Right renal cortex interstitium (tissue), 3 donors: ENCODE measurements around the gene SLC24A3. TPM values are rescaled to one million over a fixed set of nuclear protein-coding genes. Genes with fewer than 3 reads are reported as not detected.
A peak's percentile ranks its signal among the peaks of the same experiment; 100 is the strongest.

Experiments
- DNase-seq, 3 donors: peaks; one replicate each; pipeline ENCODE4 v3.0.0-alpha.2; 2013; ENCODE audit warnings: low read depth in 3 of 3, low spot score in 2 of 3
- polyA plus RNA-seq, 3 donors: library from polyadenylated mRNA; unstranded; fragments of 120-200 nt; gene quantifications; one replicate each; pipeline ENCODE4 v1.2.1, GENCODE V29; 2013; ENCODE audit not compliant: insufficient read length in 3 of 3

The SLC24A3 gene
- polyA plus RNA-seq, 3 donors = 3.4 to 4.2 (median 3.8) TPM

DNA sequence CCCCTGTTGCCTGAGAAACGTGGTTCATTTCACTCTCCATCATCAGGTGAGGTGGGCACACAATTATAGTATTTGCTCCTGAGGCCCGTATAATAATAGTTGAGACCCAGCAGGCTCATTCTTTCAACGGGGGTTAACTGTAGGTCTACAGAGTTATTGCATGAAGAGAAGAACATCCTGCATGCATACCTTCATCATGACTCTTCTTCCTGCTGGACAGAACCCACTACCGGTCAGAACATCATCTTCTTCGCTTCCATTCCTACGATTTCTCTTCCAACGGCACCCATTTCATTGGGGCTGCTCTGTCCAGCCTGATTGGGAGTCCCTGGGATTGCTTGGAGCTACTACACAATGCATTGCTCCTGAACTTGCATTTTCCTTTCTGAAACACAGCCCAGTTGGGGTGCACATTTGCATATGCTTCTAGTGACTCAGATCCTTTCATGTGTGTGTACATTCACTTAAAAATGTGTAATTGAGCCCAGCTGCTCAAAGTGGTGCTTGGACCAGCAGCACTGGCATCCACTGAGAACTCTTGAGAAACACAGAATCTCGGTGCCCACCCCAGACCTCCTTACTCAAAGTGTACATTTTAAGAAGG is 57.4 kb downstream of the SLC24A3 start:
- DNase-seq = no peak

DNA sequence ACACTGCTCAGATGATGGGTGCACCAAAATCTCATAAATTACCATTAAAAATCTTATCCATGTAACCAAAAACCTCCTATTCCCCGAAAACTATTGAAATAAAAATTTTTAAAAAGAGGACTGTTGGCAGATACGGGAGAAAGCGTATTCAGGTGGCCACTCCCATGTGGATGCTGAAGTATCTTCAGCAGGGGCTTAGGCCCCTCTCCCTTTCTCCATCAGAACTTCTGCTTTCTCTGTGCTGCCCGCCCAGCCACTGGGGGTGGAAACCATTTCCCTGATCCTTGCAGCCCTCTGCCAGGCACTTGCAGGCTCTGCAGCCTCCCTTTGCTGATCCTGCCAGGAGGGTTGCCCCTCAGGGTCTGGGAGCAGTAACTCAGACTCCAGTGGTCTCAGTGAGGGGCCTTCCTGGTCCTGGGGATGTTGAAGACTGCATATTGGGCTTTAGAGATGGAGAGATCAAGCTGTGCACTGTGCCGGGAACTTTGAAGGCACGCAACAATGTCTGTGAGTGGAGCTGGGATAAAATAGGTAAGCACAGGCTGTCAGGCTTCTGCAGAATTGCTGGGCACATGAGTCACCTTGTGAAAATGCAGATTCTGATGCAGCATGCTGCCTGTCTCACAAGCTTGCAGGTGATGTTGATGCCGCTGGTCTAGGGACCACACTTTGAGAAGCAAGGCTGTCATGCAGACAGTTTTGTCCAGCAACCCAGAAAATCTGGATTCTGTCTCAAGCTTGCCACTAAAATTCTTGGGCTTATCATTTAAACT is 59.6 kb downstream of the SLC24A3 start:
- no peak for DNase-seq

DNA sequence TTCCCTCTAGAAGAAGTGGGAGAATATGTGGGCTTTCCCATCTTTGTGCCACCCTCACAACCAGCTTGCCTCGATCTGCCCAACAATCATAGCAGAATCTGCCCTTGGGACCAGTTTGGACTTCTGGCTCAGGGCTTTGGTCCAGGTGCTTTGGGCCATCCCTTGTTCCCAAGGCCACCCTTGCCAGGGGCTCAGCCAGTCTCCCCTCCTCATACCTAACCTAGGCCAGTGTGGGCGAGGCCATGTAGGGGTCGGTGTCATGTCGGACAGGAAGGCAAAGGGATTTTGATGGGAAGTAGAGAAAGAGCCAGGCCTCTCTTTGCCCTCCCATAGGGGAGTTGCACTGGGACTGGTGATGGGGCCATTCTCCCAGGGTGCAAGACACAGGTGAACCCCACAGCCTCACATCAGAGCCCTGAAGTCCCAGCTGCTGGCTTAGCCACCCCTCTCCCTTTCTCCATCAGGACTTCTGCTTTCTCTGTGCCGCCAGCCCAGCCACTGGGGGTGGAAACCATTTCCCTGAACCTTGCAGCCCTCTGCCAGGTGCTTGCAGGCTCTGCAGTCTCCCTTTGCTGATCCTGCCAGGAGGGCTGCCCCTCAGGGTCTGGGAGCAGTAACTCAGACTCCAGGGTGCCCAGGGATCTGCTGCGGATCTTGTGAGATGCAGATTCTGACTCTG is 60.7 kb downstream of the SLC24A3 start:
- DNase-seq = no peak

DNA sequence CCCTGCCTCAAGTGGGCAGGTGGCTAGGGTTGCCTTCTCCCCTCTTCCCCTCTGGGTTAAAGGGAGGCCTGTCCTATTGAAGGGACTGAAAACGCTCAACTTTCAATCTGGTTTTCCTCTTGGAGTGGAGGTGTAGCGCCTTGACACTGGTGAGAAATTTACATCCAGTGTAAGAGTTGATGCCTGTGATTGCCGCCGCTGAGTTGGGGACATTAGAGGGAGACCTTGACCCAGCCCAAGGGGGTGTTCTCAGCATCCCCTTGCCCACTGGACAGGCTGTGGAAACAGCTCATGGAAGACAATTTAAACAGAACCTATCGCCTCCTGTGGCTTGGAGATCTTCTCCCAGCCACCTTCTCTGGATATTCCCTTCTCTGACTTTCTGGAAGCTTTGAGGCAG is 61.6 kb downstream of the SLC24A3 start:
- DNase-seq = no peak

DNA sequence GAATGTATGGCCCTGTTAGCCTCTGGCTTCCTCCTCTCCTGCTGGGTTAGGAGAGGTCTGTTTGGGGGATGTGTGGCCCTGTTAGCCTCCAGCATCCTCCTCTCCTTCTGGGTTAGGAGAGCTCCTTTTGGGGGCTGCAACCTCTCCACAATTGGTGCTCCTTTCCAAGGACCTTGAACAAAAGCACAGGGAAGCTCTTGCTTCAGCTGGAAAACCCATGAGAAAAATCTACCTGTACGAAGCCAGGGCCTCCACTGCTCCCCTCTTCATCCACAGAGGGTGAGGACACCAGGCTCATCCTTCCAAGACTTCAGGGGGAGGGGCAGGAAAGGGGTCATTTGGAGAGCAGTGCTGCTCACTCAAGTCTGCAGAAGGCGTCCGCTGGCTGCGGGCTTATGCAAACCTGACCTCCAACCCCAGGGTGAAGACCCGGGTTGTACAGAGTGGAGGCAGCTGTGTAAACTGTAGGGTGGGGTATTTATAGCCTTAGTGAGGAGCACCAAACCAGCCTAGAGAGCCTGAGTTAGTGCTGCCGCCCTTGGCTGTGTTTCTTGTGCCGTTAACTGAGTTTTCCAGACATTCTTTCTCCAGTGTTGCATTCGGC is 62.1 kb downstream of the SLC24A3 start:
- DNase-seq = peak; percentile 54 to 65 (median 64)

DNA sequence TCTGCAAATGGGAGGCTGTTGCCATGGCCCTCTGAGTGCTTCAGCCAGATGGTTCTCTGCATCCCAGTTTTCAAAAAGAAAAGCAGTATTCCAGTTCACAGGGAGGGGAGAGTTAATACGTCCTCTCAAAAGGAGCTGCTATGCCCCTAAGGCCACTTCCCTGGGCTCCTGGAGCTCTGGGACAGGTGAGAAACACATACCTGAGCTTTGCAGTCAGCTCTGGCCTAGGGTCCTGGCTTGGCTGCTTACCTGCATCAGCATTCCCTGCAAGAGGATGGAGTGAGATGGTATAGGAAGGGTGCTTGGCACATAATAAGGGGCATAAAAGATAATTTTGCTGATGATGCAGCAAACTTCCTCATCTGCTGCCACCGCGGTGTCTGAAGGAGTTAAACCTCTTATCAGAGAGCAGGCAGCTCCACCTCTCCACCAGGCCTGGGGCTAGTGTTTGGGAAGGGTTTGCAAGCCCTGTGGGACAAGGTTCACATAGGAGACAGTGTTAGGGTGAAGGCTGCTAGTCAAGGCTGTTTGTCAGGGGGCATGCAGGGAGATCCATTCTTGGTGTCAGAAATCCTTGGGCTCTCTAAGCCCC is 62.7 kb downstream of the SLC24A3 start:
- no peak for DNase-seq

DNA sequence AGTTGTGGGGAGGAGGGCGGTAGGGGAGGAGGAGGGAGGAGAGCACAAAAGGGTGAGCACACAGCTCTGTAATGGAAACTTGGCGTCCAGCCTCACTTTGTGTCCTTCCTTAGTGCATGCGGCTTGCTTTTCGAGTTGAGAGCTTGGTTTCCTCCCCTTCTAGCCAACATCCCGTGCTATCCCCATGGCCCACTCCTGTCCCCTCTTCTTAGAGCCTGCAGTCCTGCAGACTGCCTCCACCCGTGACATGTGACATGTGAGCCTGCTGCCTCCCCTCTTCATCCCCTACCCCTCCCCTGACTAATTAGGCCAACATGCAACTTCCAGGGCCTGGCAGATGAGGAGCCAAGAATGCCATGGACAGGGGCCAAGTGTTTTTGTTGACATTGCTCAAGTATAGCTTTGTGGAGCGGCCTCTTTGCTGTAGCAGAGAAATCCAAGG is 63.2 kb downstream of the SLC24A3 start:
- DNase-seq = peak; percentile 59 to 74 (median 69)

DNA sequence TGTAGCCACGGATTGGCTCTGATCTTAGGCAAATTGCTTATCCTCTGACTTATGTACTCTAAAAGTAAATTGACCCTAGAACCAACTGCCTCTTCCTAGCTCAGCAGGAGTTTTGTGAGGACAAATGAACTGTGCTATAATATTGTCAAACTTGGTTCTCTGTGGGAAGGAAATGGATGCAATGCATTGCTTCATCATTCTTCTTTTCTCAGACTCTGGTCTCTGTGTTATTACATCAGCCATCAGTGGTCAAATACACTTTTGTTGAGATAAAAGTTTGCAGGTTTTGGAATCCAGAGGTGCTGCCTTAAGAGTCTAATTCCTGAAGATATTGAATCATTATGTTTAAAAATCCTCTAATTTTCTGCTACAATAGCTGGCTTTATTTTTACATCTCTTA is 64.9 kb downstream of the SLC24A3 start:
- no peak for DNase-seq

DNA sequence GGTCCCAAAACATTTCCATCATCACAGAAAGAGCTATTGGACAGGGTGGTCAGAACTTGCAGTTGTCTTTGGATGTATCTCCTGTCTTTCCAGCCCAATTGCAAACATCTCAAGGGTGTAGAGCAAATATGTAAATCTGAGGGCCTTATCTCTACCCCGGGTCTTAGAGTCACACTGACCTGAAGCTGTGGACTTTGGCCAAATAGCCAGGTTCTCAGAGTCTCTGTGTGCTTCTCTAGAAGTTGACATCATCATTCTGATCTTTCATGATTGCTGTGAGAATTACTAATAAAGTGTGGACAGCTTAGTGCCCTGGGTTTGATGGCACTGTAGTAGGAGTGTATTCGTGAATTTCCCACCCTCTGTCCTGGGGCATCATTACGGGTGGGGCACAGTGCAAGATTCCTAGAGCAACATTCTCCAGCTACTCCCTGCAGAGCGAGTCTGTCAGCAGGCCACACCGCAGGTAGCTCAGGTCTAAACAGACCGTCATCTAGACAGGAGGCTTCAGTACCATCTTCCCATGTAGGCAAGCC is 71.1 kb downstream of the SLC24A3 start:
- no peak for DNase-seq

DNA sequence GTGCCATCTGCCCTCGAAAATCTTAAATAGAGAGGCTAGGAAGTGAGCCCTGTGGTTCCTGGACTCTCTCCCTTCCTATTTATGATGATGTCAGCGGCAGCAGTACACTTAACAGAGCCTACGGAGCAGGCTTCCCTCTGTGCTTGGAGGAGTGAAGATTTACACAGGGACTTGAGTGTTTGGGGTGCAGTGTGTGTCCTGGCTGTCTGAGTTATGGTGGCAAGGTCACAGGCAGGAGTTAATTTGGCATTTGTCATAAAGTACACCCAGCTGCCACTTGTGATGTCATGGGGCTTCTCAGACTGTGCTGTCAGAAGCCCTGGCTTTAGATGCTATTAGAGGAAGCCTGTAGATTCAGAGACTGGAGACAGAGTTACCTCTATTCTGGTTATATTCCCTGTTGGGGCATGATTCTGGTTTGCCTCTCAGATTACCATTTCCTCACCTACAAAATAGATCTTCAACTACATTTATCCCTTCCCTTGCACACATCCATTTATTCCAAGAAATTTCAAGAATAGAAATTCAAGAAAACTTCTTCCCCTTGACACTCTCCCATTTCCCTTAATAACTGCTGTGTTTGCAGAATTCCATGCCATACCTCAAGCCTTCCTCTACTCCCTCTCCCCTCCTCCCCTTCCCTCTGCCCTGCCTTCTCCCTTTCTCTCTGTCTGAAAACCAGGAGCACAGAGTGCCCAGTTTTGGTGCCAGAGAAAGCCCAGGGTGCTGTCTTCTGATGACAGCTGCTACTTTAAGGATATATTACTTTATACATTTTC is 72.1 kb downstream of the SLC24A3 start:
- no peak for DNase-seq

DNA sequence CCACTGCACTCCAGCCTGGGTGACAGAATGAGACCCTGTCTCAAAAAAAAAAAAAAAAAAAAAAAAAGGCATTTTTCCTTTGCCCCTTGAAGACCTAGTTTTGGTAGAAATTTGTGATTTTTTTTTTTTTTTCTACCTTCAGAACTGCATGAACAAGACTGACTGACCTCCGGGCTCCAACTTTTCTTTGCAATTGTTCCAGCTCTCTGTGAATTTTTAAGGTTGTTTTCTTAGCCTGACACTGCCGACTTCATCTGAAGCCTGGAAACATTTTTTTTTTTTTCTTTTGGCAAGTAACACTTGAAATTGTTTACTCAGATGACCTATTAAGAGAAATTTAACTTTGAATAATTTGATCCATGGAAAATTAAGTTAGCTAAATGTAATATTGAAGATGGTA is 73.0 kb downstream of the SLC24A3 start:
- no peak for DNase-seq

DNA sequence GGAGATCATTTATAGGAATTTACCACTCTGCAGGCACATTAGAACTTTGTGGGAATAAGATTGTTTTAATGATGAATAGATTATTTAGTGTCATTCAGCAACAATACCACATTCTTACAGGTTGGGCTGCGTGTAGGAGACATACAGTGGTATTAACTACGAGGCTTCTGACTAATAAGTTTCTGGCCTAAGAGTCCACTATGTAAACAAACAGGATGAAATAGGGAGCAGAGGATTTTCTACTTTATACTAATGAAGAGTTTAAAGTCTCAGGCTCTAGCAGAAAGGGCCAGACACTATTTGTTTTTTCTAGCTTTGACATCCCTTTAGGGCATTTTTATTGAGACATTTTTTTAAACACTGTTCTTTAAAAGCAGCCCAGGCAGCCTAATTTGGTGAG is 75.6 kb downstream of the SLC24A3 start:
- no peak for DNase-seq

DNA sequence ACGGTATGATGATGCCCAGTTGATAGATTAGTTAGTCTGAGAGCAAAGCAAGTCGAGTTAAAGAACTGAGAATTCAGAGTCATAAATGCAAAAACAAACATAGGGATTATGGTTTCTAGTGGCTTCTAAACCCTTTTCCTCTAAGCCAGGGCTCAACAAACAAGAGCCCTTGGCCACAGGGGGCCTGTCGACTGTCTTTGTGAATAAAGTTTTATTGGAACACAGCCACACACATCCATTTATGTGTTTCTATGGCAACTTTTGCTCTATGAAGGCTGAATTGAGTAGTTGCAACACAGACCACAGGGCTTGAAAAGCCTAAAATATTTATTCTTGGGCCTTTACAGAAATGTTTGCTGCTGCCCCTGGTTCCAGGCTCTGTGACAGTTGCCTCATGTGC is 76.2 kb downstream of the SLC24A3 start:
- no peak for DNase-seq

DNA sequence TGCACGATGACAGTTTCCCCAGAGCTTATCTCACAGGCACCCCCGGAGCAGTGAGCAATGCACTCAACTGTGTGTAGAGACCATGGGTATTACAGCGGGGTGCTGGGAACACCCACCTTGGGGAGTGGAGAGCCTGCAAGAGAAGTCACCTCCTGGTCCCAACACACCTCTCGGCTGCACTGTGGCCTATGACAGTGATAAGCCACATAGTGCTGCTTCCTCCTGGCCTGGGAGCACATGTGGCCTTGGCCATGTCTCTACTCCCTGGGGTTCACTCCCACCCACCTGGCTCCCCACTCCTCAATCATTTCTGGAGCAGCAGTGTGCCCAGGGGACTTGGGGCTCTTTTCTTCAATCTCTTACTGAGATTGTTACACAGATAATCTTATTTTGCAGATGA is 77.0 kb downstream of the SLC24A3 start:
- DNase-seq = no peak

DNA sequence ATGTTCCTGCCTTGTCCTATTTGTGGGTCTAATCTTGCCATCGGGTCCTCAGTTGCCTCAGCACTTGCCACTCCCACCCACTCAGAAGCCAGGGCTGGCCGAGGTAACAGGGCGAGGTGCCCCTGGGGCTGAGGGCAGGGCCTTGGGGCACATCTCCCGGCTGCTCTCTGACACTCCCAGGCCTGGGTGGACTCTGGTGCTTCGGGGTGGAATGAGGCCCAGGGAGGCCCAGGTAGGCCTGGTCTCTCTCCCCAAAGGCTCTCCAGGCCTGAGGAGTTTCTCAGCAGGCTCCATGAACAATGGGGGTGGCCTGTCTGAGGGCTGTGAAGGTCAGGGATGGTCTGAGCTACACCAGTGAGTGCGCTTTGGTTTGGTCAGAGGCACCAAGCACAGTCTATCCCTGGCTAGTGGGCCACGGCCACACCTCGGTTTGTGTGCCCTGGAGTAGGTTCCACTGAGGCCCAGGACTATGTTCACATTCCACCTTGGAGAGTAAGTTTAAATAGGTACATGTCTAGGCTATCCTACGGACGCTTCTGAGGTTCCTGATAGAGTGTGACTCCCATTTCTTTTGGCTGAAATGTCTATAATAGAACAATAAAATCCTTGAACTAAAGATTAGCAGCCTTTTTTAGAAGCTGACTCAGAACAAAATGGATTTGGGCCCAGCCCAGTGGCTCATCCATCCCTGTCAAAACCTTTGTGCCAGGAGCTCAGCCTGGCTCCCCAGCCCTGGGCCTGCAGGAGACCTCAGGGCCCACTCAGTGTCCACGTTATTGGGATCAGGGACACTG is 78.8 kb downstream of the SLC24A3 start:
- DNase-seq = no peak

DNA sequence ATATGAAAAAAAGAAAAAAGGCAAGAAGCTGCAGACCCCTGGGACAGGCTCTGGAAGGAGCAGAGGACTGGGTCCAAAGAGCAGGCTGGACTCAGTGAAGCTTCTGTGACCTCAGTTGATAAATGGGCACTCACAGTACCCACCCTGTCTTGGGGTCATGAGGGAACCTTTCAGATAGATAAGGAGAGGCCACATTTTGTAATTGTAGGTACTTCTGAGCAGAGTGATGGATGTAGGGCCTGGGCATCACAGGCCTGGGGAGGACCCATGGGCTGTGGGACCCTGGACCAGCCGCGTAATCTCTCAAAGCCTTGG is 79.3 kb downstream of the SLC24A3 start:
- DNase-seq = no peak

DNA sequence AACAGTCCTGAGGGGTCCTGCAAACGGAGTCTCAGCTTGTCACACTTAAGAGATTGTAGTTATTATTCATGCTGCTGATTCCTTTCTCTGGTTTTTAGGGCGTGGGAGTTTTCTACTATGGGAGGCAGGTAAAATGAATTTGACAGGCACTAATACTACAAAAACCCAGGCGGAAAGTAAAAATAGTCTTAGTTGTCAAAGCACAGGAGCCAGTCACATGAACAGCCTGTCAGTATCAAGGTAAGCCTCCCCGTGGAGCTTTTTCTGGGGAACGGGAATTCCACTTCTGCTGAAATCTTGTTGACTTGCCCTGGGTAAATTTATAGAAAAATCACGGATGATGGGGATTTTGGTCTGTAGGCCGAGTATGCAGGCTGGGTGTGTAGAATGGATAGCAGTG is 79.8 kb downstream of the SLC24A3 start:
- DNase-seq = no peak

DNA sequence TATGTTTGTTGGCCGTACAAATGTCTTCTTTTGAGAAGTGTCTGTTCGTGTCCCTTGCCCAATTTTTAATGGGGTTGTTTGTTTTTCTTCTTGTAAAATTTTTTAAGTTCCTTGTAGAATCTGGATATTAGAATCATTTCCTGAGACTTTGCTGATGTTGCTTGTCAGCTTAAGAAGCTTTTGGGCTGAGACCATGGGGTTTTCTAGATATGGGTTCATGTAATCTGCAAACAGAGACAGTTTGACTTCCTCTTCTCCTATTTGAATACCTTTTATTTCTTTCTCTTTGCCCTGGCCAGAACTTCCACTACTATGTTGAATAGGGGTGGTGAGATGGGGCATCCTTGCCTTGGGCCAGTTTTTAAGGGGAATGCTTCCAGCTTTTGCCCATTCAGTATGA is 82.6 kb downstream of the SLC24A3 start:
- DNase-seq = no peak

DNA sequence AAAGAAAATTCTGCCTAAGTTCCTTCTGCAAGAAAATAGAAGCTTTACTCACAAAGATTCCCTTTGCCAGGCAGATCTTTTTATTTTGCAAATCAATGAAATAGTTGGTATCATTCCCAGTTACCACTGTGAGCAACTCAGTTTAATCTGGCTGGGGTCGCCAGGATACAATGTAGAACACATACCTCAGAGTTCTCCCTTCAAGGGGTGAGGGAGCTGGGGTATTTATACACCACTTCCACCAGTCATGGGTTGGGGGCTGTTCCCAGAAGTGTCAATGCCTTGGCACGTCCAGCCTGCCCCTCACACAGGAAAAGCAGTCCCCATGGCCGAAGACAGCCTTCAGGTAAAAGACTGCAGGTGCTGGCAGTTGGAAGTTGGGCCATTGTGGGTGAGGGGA is 86.2 kb downstream of the SLC24A3 start:
- no peak for DNase-seq
